Psoas muscle (tissue), 7 donors: ENCODE measurements around the gene MYL6B. TPM values are rescaled to one million over a fixed set of nuclear protein-coding genes. Genes with fewer than 3 reads are reported as not detected.

Experiments
- polyA plus RNA-seq, 3 donors: library from polyadenylated mRNA; stranded (reverse); fragments of 200-250 nt; gene quantifications; one replicate each; pipeline ENCODE4 v1.2.3, GENCODE V29; 2013
- total RNA-seq, 4 donors: library from RNA; stranded (reverse); fragmentation: NEBNext Ultra II Directional in 2 of 4; extraction: Animal tissue kit (Norgen Biotek cat#: 25700) in 2 of 4; gene quantifications; one replicate each; pipeline versions ENCODE4 v1.2.1 to v1.2.4, GENCODE V29; 2021 to 2023
- donor health status: healthy with polysubstance abuse.
- donor health status: DM: no; HTN: no; CAD: no; lungs with moderate emphysema.
- donor health status: Bipolar disorder and iron deficiency.
- donor health status: healthy.
- donor health status: DM: no; HTN: no; CAD: no.
- donor health status: DM: no; HTN: no; CAD: no.
- donor health status: DM: yes; HTN: yes; CAD: no.

The MYL6B gene
- total and polyA plus RNA-seq, 7 donors = 113 to 2,222 (median 553) TPM

Other genes starting within 250 kb of the MYL6B start
- gene PYM1, start 224.7 kb upstream of the MYL6B start, total RNA-seq = 10 to 100 TPM; 14.6 to 20.6 (median 18.0) TPM
- 10 to 100 TPM; 19.0 to 39.8 (median 26.1) TPM for gene PYM1, start 224.7 kb upstream of the MYL6B start, polyA plus RNA-seq
- gene DGKA, start 221.4 kb upstream of the MYL6B start, total RNA-seq = 1 to 10 TPM; 4.3 to 5.4 (median 4.9) TPM
- gene DGKA, start 221.4 kb upstream of the MYL6B start, polyA plus RNA-seq = 1 to 10 TPM; 2.0 to 2.6 (median 2.0) TPM
- gene PMEL, start 186.5 kb upstream of the MYL6B start, total RNA-seq = under 1 TPM in 1 of 4 donors, not detected in 3; 0.37 TPM
- gene PMEL, start 186.5 kb upstream of the MYL6B start, polyA plus RNA-seq = under 1 TPM; 0.14 to 0.23 (median 0.20) TPM
- 10 to 100 TPM in 1 of 4 donors, 1 to 10 TPM in 3; 6.3 to 12.0 (median 7.9) TPM for gene CDK2, start 185.8 kb upstream of the MYL6B start, total RNA-seq
- gene CDK2, start 185.8 kb upstream of the MYL6B start, polyA plus RNA-seq = 10 to 100 TPM in 2 of 3 donors, 1 to 10 TPM in 1; 5.1 to 13.9 (median 10.2) TPM
- gene RAB5B, start 178.5 kb upstream of the MYL6B start, total RNA-seq = 100 to 1,000 TPM in 2 of 4 donors, 10 to 100 TPM in 2; 92.8 to 107 (median 103) TPM
- gene RAB5B, start 178.5 kb upstream of the MYL6B start, polyA plus RNA-seq = 10 to 100 TPM; 36.8 to 83.6 (median 52.1) TPM
- gene SUOX, start 155.3 kb upstream of the MYL6B start, total RNA-seq = 10 to 100 TPM; 12.1 to 24.6 (median 15.6) TPM
- 10 to 100 TPM; 13.8 to 25.5 (median 15.5) TPM for gene SUOX, start 155.3 kb upstream of the MYL6B start, polyA plus RNA-seq
- 1 to 10 TPM; 5.9 to 8.2 (median 8.1) TPM for gene IKZF4, start 131.5 kb upstream of the MYL6B start, total RNA-seq
- gene IKZF4, start 131.5 kb upstream of the MYL6B start, polyA plus RNA-seq = 1 to 10 TPM; 1.6 to 5.2 (median 2.3) TPM
- gene RPS26, start 110.7 kb upstream of the MYL6B start, total RNA-seq = 10 to 100 TPM; 16.6 to 49.8 (median 23.6) TPM
- gene RPS26, start 110.7 kb upstream of the MYL6B start, polyA plus RNA-seq = 1,000 to 10,000 TPM in 1 of 3 donors, 100 to 1,000 TPM in 2; 712 to 1,360 (median 853) TPM
- 1 to 10 TPM in 2 of 4 donors, under 1 TPM in 2; 0.71 to 3.9 (median 1.3) TPM for gene ERBB3, start 72.4 kb upstream of the MYL6B start, total RNA-seq
- under 1 TPM; 0.13 to 0.26 (median 0.26) TPM for gene ERBB3, start 72.4 kb upstream of the MYL6B start, polyA plus RNA-seq
- 100 to 1,000 TPM in 3 of 4 donors, 10 to 100 TPM in 1; 75.3 to 138 (median 112) TPM for gene PA2G4, start 48.0 kb upstream of the MYL6B start, total RNA-seq
- 100 to 1,000 TPM; 115 to 258 (median 157) TPM for gene PA2G4, start 48.0 kb upstream of the MYL6B start, polyA plus RNA-seq
- 1,000 to 10,000 TPM; 2,052 to 2,475 (median 2,223) TPM for gene RPL41, start 36.0 kb upstream of the MYL6B start, total RNA-seq
- gene RPL41, start 36.0 kb upstream of the MYL6B start, polyA plus RNA-seq = 1,000 to 10,000 TPM; 3,632 to 4,096 (median 3,726) TPM
- gene ZC3H10, start 34.3 kb upstream of the MYL6B start, total RNA-seq = 10 to 100 TPM in 1 of 4 donors, 1 to 10 TPM in 3; 5.0 to 10.3 (median 6.6) TPM
- 1 to 10 TPM; 3.5 to 7.8 (median 4.5) TPM for gene ZC3H10, start 34.3 kb upstream of the MYL6B start, polyA plus RNA-seq
- gene ESYT1, start 24.3 kb upstream of the MYL6B start, total RNA-seq = 10 to 100 TPM; 36.7 to 57.4 (median 44.4) TPM
- gene ESYT1, start 24.3 kb upstream of the MYL6B start, polyA plus RNA-seq = 10 to 100 TPM; 20.2 to 40.6 (median 21.0) TPM
- 100 to 1,000 TPM; 216 to 395 (median 291) TPM for gene MYL6, start 5.8 kb downstream of the MYL6B start, total RNA-seq
- 100 to 1,000 TPM; 384 to 711 (median 489) TPM for gene MYL6, start 5.8 kb downstream of the MYL6B start, polyA plus RNA-seq
- 10 to 100 TPM; 49.8 to 78.7 (median 69.7) TPM for gene SMARCC2, start 36.9 kb downstream of the MYL6B start, total RNA-seq
- gene SMARCC2, start 36.9 kb downstream of the MYL6B start, polyA plus RNA-seq = 10 to 100 TPM; 16.5 to 46.1 (median 26.5) TPM
- 10 to 100 TPM; 22.4 to 41.7 (median 34.8) TPM for gene RNF41, start 69.3 kb downstream of the MYL6B start, total RNA-seq
- 10 to 100 TPM; 21.9 to 54.9 (median 22.9) TPM for gene RNF41, start 69.3 kb downstream of the MYL6B start, polyA plus RNA-seq
- 10 to 100 TPM; 27.2 to 32.1 (median 29.8) TPM for gene NABP2, start 71.8 kb downstream of the MYL6B start, total RNA-seq
- gene NABP2, start 71.8 kb downstream of the MYL6B start, polyA plus RNA-seq = 10 to 100 TPM; 27.1 to 65.7 (median 31.0) TPM
- not detected for gene SLC39A5, start 77.5 kb downstream of the MYL6B start, total RNA-seq
- under 1 TPM in 2 of 3 donors, not detected in 1; 0.16 to 0.23 TPM for gene SLC39A5, start 77.5 kb downstream of the MYL6B start, polyA plus RNA-seq
- gene ANKRD52, start 105.8 kb downstream of the MYL6B start, total RNA-seq = 10 to 100 TPM; 14.2 to 37.5 (median 21.5) TPM
- 10 to 100 TPM in 1 of 3 donors, 1 to 10 TPM in 2; 5.7 to 33.6 (median 6.5) TPM for gene ANKRD52, start 105.8 kb downstream of the MYL6B start, polyA plus RNA-seq
- 10 to 100 TPM; 24.3 to 86.6 (median 54.7) TPM for gene COQ10A, start 114.4 kb downstream of the MYL6B start, total RNA-seq
- 100 to 1,000 TPM in 1 of 3 donors, 10 to 100 TPM in 2; 16.2 to 105 (median 63.5) TPM for gene COQ10A, start 114.4 kb downstream of the MYL6B start, polyA plus RNA-seq
- gene CS, start 147.7 kb downstream of the MYL6B start, total RNA-seq = 100 to 1,000 TPM; 317 to 601 (median 394) TPM
- 100 to 1,000 TPM; 194 to 269 (median 216) TPM for gene CS, start 147.7 kb downstream of the MYL6B start, polyA plus RNA-seq
- 10 to 100 TPM; 32.8 to 40.2 (median 33.8) TPM for gene CNPY2, start 163.4 kb downstream of the MYL6B start, total RNA-seq
- gene CNPY2, start 163.4 kb downstream of the MYL6B start, polyA plus RNA-seq = 10 to 100 TPM; 45.4 to 73.5 (median 65.0) TPM
- 10 to 100 TPM; 22.1 to 37.5 (median 28.7) TPM for gene PAN2, start 181.4 kb downstream of the MYL6B start, total RNA-seq
- gene PAN2, start 181.4 kb downstream of the MYL6B start, polyA plus RNA-seq = 10 to 100 TPM; 17.3 to 28.7 (median 17.4) TPM
- gene IL23A, start 186.3 kb downstream of the MYL6B start, total RNA-seq = under 1 TPM in 1 of 4 donors, not detected in 3; 0.32 TPM
- under 1 TPM in 2 of 3 donors, not detected in 1; 0.57 to 0.68 TPM for gene IL23A, start 186.3 kb downstream of the MYL6B start, polyA plus RNA-seq
- 10 to 100 TPM; 25.9 to 34.6 (median 30.9) TPM for gene STAT2, start 207.5 kb downstream of the MYL6B start, total RNA-seq
- gene STAT2, start 207.5 kb downstream of the MYL6B start, polyA plus RNA-seq = 10 to 100 TPM; 15.0 to 31.7 (median 15.2) TPM
- not detected for gene APOF, start 210.3 kb downstream of the MYL6B start, total RNA-seq
- gene APOF, start 210.3 kb downstream of the MYL6B start, polyA plus RNA-seq = not detected